K562 (cell line): Measurements from ENCODE around the gene SLC25A10. TPM values are rescaled to one million over a fixed set of nuclear protein-coding genes. Genes with fewer than 3 reads are reported as not detected.

Experiments
- ARID1B ChIP-seq: fragments of 450-650 bp; IDR thresholded peaks from 2 replicates; pipeline ENCODE4 v1.6.1; 2016; ENCODE audit warnings: antibody characterized with exemption, mild to moderate bottlenecking, inconsistent platforms
- BHLHE40 ChIP-seq: IDR thresholded peaks from 2 replicates; pipeline ENCODE4 v1.6.1; 2011; ENCODE audit warnings: low read length, improper control_type of control experiment
- CHCHD3 ChIP-seq: fragments of 250-450 bp; sonication (Bioruptor Pico); IDR thresholded peaks from 2 replicates; pipeline ENCODE4 v2.1.2; 2022; ENCODE audit warnings: mild to moderate bottlenecking
- DLX4 ChIP-seq: fragments of 250-450 bp; sonication (Bioruptor Pico); IDR thresholded peaks from 2 replicates; pipeline ENCODE4 v1.6.1; 2021; ENCODE audit warnings: mild to moderate bottlenecking
- ELK1 ChIP-seq: sonication (generic); formaldehyde crosslinking; IDR thresholded peaks from 2 replicates; pipeline ENCODE4 v1.8.1; 2022; ENCODE audit warnings: missing genetic modification reagents
- GTF3C2 ChIP-seq: IDR thresholded peaks from 3 replicates; pipeline ENCODE4 v1.6.1; 2011; ENCODE audit warnings: borderline replicate concordance, mild to moderate bottlenecking, moderate library complexity; ENCODE audit not compliant: insufficient read length; ENCODE audit errors: extremely low read depth
- HNRNPL ChIP-seq: fragments of 200-400 bp; formaldehyde crosslinking; IDR thresholded peaks from 2 replicates; pipeline ENCODE4 v1.6.1; 2017; ENCODE audit warnings: low read depth, mild to moderate bottlenecking, low read length
- MAFK ChIP-seq: IDR thresholded peaks from 2 replicates; pipeline ENCODE4 v1.6.1; 2011; ENCODE audit warnings: low read length, improper control_type of control experiment
- MAZ ChIP-seq, 2 experiments: fragments of 450-650 bp in 1 of 2; sonication (generic) in 1 of 2; formaldehyde crosslinking; IDR thresholded peaks in 1 of 2; conservative IDR thresholded peaks in 1 of 2; 2 replicates each; pipeline versions ENCODE4 v1.4.0 to v1.5.0; 2020; ENCODE audit warnings: mild to moderate bottlenecking in 1 of 2, missing genetic modification reagents in 1 of 2
- MCM3 ChIP-seq: fragments of 450-650 bp; IDR thresholded peaks from 2 replicates; pipeline ENCODE4 v1.6.1; 2016
- MYC ChIP-seq, 2 experiments: fragments of 250-450 bp in 1 of 2; sonication (Bioruptor Pico) in 1 of 2; IDR thresholded peaks; 2 replicates each; pipeline versions ENCODE4 v1.5.1 to v1.6.1; 2012 to 2021; ENCODE audit warnings: low read depth in 2 of 2, borderline replicate concordance in 1 of 2, improper control_type of control experiment in 1 of 2, low read length in 1 of 2, mild to moderate bottlenecking in 1 of 2, moderate library complexity in 1 of 2
- NR2C2 ChIP-seq, 2 experiments: fragments of 200-800 bp in 1 of 2; sonication (Bioruptor generic) in 1 of 2; sonication (generic) in 1 of 2; formaldehyde crosslinking in 1 of 2; IDR thresholded peaks; 2 replicates each; pipeline versions ENCODE4 v1.6.1 to v1.8.0; 2016 to 2022; ENCODE audit warnings: mild to moderate bottlenecking in 1 of 2, missing compliant biosample characterization in 1 of 2, missing genetic modification characterization in 1 of 2, missing genetic modification reagents in 1 of 2
- PKNOX1 ChIP-seq: fragments of 450-650 bp; IDR thresholded peaks from 2 replicates; pipeline ENCODE4 v1.6.1; 2016
- RBM22 ChIP-seq: fragments of 200-400 bp; formaldehyde crosslinking; IDR thresholded peaks from 2 replicates; pipeline ENCODE4 v1.6.1; 2018; ENCODE audit warnings: low read length, low read depth; ENCODE audit not compliant: poor library complexity, severe bottlenecking
- SMAD1 ChIP-seq: fragments of 150-350 bp; IDR thresholded peaks from 2 replicates; pipeline ENCODE4 v1.6.1; 2014; ENCODE audit warnings: low read length, low read depth; ENCODE audit not compliant: partially characterized antibody
- SMC3 ChIP-seq: conservative IDR thresholded peaks from 2 replicates; pipeline ENCODE4 v1.6.1; 2011; ENCODE audit warnings: low read depth, low read length, improper control_type of control experiment; ENCODE audit not compliant: insufficient read depth
- ZBTB12 ChIP-seq: fragments of 250-450 bp; sonication (Bioruptor Pico); IDR thresholded peaks from 2 replicates; pipeline ENCODE4 v1.4.0; 2020
- ZKSCAN3 ChIP-seq: fragments of 250-450 bp; sonication (Bioruptor Pico); IDR thresholded peaks from 2 replicates; pipeline ENCODE4 v1.4.0; 2020
- ZNF121 ChIP-seq: sonication (generic); formaldehyde crosslinking; conservative IDR thresholded peaks from 2 replicates; pipeline ENCODE4 v1.8.0; 2022; ENCODE audit warnings: missing genetic modification reagents
- polyA plus RNA-seq, 8 experiments: library from polyadenylated mRNA; depleted of rRNA in 4 of 8; stranded (reverse) in 5 of 8; unstranded in 3 of 8; fragments of >200 nt; fragmentation: Nextera tagmentation in 2 of 8; fragmentation: Illumina TruSeq in 1 of 8; extraction: Ambion mirVana in 2 of 8; extraction: Trizol in 1 of 8; gene quantifications; 2 replicates each; pipeline versions ENCODE4 v1.2.1 to v1.2.3, GENCODE V29; 2011 to 2014; ENCODE audit warnings: inconsistent platforms in 1 of 8, missing spikeins in 1 of 8
- total RNA-seq, 7 experiments: library from RNA; depleted of rRNA in 6 of 7; stranded (reverse); fragments of >200 nt in 6 of 7; fragmentation: Illumina TruSeq in 2 of 7; extraction: Trizol in 2 of 7; gene quantifications; 2 replicates each; pipeline versions ENCODE4 v1.2.1 to v1.2.3, GENCODE V29; 2011 to 2021; ENCODE audit warnings: low replicate concordance in 1 of 7

The SLC25A10 gene
- total and polyA plus RNA-seq, 9 of the 15 experiments (the other 6 are each of a cell fraction or from before 2014, with no cell fraction given): 0.10 to 85.6 (median 34.3) TPM

- TF ChIP-seq ARID1B: no peak
- TF ChIP-seq PKNOX1: peak; percentile 65
- TF ChIP-seq MAFK: 0 out of 2 replicates have a peak, but pooled peaks have one; percentile 9
- no peak for TF ChIP-seq RBM22
- TF ChIP-seq NR2C2 (CRISPR knock-in tag; IDR thresholded peaks at IDR 0.05): 0 out of 2 replicates have a peak, but pooled peaks have one; percentile 30
- TF ChIP-seq NR2C2 (tag; IDR thresholded peaks at IDR 0.05): no peak
- TF ChIP-seq HNRNPL: peak; percentile 92
- TF ChIP-seq MCM3: no peak
- TF ChIP-seq DLX4: no peak
- TF ChIP-seq ZKSCAN3: no peak
- 0 out of 2 replicates have a peak, but pooled peaks have one; percentile 41 for TF ChIP-seq BHLHE40
- TF ChIP-seq SMC3: peak; percentile 87
- no peak for TF ChIP-seq GTF3C2
- TF ChIP-seq CHCHD3: no peak
- TF ChIP-seq ZNF121 (CRISPR knock-in tag): no peak
- no peak for TF ChIP-seq ZBTB12
- no peak for TF ChIP-seq SMAD1
- peak; percentile 46; the same call in 1 of the 2 replicates for TF ChIP-seq MYC (IDR thresholded peaks at IDR 0.05; ENCODE audit: low read depth, low read length)
- TF ChIP-seq MYC (CRISPR knock-in tag; IDR thresholded peaks at IDR 0.05; ENCODE audit: borderline replicate concordance, low read depth): no peak
- TF ChIP-seq MAZ (CRISPR knock-in tag; conservative IDR thresholded peaks at IDR 0.05 in 1 of 2, IDR thresholded peaks at IDR 0.05 in 1 of 2): peak in 1 of 2 experiments; percentile 48; a peak in 1 of 4 replicates
- no peak for TF ChIP-seq ELK1 (CRISPR knock-in tag)
Measured at GRCh38 chr17:81733507-81734404, 21.7 kb downstream of the SLC25A10 start (continued).
